Liver (tissue), 3 donors: ENCODE results near the gene ZNF831.

Experiments
- RAD21 ChIP-seq, 2 donors: IDR thresholded peaks; 2 replicates each; pipeline ENCODE4 v1.6.1; 2016; ENCODE audit warnings: antibody characterized with exemption in 2 of 2, mild to moderate bottlenecking in 2 of 2
- RXRA ChIP-seq, 2 donors: IDR thresholded peaks; 2 replicates each; pipeline ENCODE4 v1.6.1; 2017 to 2018; ENCODE audit warnings: antibody characterized with exemption in 2 of 2, mild to moderate bottlenecking in 1 of 2
- TAF1 ChIP-seq: conservative IDR thresholded peaks from 2 replicates; pipeline ENCODE4 v1.6.1; 2016; ENCODE audit warnings: antibody characterized with exemption, mild to moderate bottlenecking
- TF ChIP-seq, protein P1 (sequence below): fragments of 150-350 bp; IDR thresholded peaks from 2 replicates; pipeline ENCODE4 v1.5.1; 2017; ENCODE audit warnings: improper control_type of control experiment, low read depth, low read length; ENCODE audit not compliant: missing input control
- donor health status: healthy.
- donor health status: healthy.

DNA sequence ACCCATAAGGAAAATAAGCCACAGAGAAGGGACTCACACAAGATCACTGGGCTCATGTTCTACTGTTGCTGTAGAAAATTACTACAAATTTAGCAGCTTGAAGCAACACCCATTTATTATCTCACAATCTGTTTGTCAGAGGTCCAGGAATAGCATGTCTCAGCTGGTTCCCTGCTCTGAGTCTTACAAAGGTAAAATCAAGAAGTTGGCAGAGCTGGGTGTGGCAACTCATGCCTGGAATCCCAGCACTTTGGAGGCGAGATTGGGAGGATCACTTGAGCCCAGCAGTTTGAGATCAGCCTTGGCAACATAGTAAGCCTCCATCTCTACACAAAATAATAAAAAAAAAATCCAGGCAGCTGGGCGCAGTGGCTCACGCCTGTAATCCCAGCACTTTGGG lies 28.5 kb upstream of the ZNF831 start:
- TF ChIP-seq, protein P1, sequence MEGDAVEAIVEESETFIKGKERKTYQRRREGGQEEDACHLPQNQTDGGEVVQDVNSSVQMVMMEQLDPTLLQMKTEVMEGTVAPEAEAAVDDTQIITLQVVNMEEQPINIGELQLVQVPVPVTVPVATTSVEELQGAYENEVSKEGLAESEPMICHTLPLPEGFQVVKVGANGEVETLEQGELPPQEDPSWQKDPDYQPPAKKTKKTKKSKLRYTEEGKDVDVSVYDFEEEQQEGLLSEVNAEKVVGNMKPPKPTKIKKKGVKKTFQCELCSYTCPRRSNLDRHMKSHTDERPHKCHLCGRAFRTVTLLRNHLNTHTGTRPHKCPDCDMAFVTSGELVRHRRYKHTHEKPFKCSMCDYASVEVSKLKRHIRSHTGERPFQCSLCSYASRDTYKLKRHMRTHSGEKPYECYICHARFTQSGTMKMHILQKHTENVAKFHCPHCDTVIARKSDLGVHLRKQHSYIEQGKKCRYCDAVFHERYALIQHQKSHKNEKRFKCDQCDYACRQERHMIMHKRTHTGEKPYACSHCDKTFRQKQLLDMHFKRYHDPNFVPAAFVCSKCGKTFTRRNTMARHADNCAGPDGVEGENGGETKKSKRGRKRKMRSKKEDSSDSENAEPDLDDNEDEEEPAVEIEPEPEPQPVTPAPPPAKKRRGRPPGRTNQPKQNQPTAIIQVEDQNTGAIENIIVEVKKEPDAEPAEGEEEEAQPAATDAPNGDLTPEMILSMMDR, result no peak
- TF ChIP-seq RAD21 (IDR thresholded peaks at IDR 0.05), result no peak
- TF ChIP-seq RXRA (IDR thresholded peaks at IDR 0.05), result no peak
- no peak for TF ChIP-seq TAF1
